ENCODE results near the gene ELFN1.

GRCh38 chr7:1716263-1717094 lies 46.4 kb downstream of the ELFN1 start:
- TF ChIP-seq POLR2AphosphoS5 (IDR thresholded peaks at IDR 0.05; ENCODE audit: low read depth, low read length) (no peak), REST (IDR thresholded peaks at IDR 0.05; ENCODE audit: insufficient read depth in 1 of 2, low read depth in 2 of 2, low read length in 2 of 2) (no peak), SIN3A (IDR thresholded peaks at IDR 0.05; ENCODE audit: borderline replicate concordance, insufficient read depth, low read length) (no peak), TAF1 (IDR thresholded peaks at IDR 0.05; ENCODE audit: borderline replicate concordance, insufficient read depth, low read length) (no peak), FOXP2 (optimal IDR thresholded peaks at IDR 0.05; ENCODE audit: borderline replicate concordance, extremely low read depth, extremely low read length, insufficient read depth) (peak; percentile 90)
